Measurements from ENCODE around the gene AGTPBP1. TPM values are rescaled to one million over a fixed set of nuclear protein-coding genes. Genes with fewer than 3 reads are reported as not detected.
A peak's percentile ranks its signal among the peaks of the same experiment; 100 is the strongest.

AGTPBP1 gene
- total RNA-seq, 3 donors from 2014 or later (not counting 1 experiment from before 2014, with no cell fraction given): 140 to 150 (median 140) TPM

DNA sequence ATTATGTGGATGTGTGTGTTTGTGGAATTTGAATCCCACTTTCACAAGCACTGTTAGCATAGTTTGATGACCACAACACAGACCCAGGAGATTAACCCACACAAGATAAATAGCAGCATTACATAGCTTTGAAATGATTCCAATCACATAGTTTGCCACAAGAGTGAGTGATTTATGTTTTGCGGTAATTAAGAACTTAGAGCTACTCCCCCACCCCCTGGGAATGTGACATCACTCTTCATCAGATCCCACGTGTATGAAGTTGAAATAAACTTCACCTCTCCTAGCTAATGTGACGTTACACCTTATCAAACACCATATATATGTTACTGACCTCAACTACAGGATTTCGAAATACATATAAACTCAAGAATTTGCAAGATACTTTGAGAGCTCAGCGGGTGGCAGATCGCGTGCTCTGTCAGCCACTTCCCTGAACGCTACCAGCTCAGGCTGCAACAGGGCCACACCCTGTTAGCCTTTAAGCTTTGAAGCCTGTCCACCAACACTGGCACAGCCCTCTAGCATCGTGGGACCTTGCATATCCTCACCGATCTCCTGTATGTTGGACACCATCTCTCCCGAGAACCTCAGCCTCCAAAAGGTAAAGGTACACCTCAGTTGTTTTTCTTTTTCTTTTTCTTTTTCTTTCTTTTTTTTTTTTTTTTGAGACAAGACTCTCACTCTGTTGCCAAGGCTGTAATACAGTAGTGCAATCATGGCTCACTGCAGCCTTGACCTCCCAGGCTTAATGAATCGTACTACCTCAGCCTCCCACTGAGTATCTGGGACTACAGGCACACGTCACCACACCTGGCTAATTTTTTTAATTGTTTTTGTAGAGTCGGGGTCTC lies 1.7 kb upstream of the AGTPBP1 start:
- Histone ChIP-seq H3K27me3 (ENCODE audit: control insufficient read depth, insufficient read depth, low read length) (no peaks in the 10 kb centered on the region), H3K27ac (ENCODE audit: low read length) (peak overlapping the region; percentile 58), H3K36me3 (ENCODE audit: control insufficient read depth, insufficient read depth, low read length) (no peaks in the 10 kb centered on the region), H3K4me1 (ENCODE audit: control insufficient read depth, insufficient read depth, low read length) (peaks cover 26% of the 10 kb centered on the region), H3K9me3 (ENCODE audit: control insufficient read depth, insufficient read depth, low read length) (no peaks in the 10 kb centered on the region), H3K4me3 (ENCODE audit: low read length) (no peak overlapping the region)
- ATAC-seq: peak in 2 of 3 donors; percentile 5 to 11
- DNase-seq: peak; percentile 34 to 52
- H3K4me3 Mint-ChIP-seq: peak overlapping the region; percentile 84
- H3K4me1 Mint-ChIP-seq: peaks cover 59 to 76% of the 10 kb centered on the region in 2 donors
- H3K9me3 Mint-ChIP-seq: no peaks in the 10 kb centered on the region
- intact Hi-C loops (cut with micrococcal nuclease): loop anchor here (2.0 kb wide), 1 partner anchor 45 kb away; no protein-coding TSS in a partner anchor
- H3K27me3 Mint-ChIP-seq (ENCODE audit: low read depth in 2 of 2): no peaks in the 10 kb centered on the region
- peak overlapping the region; percentile 91 to 94 for H3K27ac Mint-ChIP-seq
- TF ChIP-seq, protein P1, sequence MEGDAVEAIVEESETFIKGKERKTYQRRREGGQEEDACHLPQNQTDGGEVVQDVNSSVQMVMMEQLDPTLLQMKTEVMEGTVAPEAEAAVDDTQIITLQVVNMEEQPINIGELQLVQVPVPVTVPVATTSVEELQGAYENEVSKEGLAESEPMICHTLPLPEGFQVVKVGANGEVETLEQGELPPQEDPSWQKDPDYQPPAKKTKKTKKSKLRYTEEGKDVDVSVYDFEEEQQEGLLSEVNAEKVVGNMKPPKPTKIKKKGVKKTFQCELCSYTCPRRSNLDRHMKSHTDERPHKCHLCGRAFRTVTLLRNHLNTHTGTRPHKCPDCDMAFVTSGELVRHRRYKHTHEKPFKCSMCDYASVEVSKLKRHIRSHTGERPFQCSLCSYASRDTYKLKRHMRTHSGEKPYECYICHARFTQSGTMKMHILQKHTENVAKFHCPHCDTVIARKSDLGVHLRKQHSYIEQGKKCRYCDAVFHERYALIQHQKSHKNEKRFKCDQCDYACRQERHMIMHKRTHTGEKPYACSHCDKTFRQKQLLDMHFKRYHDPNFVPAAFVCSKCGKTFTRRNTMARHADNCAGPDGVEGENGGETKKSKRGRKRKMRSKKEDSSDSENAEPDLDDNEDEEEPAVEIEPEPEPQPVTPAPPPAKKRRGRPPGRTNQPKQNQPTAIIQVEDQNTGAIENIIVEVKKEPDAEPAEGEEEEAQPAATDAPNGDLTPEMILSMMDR (IDR thresholded peaks at IDR 0.05): no peak
- H3K36me3 Mint-ChIP-seq: no peaks in the 10 kb centered on the region
- 70% methylated on average over 14 of the region's 14 CpGs for WGBS (ENCODE audit: insufficient coverage)

DNA sequence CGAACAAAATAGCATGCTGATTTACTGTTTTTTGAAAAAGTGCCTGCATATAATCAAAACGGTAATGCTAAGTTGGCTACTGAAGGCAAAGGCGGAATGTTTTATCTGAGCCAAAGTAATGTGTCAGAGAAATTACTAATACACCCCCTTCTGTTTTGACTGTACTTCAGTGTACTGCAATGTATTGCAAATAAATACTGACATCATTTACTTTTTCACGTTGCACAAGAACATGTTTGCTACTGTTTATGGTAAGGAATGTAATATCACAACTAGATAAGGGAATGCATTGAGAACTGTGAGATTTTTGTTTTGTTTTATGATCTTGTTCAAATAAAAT lies 813 bp upstream of the AGTPBP1 start:
- Histone ChIP-seq H3K27ac (ENCODE audit: low read length) (peak overlapping the region; percentile 80), H3K4me1 (ENCODE audit: control insufficient read depth, insufficient read depth, low read length) (peaks cover 26% of the 10 kb centered on the region), H3K4me3 (ENCODE audit: low read length) (peak overlapping the region; percentile 63), H3K9me3 (ENCODE audit: control insufficient read depth, insufficient read depth, low read length) (no peaks in the 10 kb centered on the region), H3K27me3 (ENCODE audit: control insufficient read depth, insufficient read depth, low read length) (no peaks in the 10 kb centered on the region), H3K36me3 (ENCODE audit: control insufficient read depth, insufficient read depth, low read length) (no peaks in the 10 kb centered on the region)
- peaks cover 63 to 73% of the 10 kb centered on the region in 2 donors for H3K4me1 Mint-ChIP-seq
- peak overlapping the region; percentile 91 to 94 for H3K27ac Mint-ChIP-seq
- H3K36me3 Mint-ChIP-seq: no peaks in the 10 kb centered on the region
- no peaks in the 10 kb centered on the region for H3K9me3 Mint-ChIP-seq
- intact Hi-C loops (cut with micrococcal nuclease): loop anchor here (1.0 to 2.0 kb wide), 2 partner anchors 44 to 198 kb away; no protein-coding TSS in a partner anchor
- ATAC-seq: no peak
- peak overlapping the region; percentile 93 for H3K4me3 Mint-ChIP-seq
- 0% methylated on average over 3 of the region's 4 CpGs for WGBS (ENCODE audit: insufficient coverage)
- DNase-seq: no peak
- TF ChIP-seq, protein P1 (IDR thresholded peaks at IDR 0.05): no peak
- no peaks in the 10 kb centered on the region for H3K27me3 Mint-ChIP-seq (ENCODE audit: low read depth in 2 of 2)

GRCh38 chr9:85741095-85741874 lies 469 bp downstream of the AGTPBP1 start:
- WGBS (ENCODE audit: insufficient coverage): under 1% methylated on average over 75 of the region's 75 CpGs

More at GRCh38 chr9:85741095-85741874, 469 bp downstream of the AGTPBP1 start:
- H3K4me3 Mint-ChIP-seq: peak overlapping the region; percentile 93
- ATAC-seq: peak; percentile 46 to 61 (median 52)
- Histone ChIP-seq H3K4me3 (ENCODE audit: low read length) (peak overlapping the region; percentile 87), H3K27me3 (ENCODE audit: control insufficient read depth, insufficient read depth, low read length) (no peaks in the 10 kb centered on the region), H3K27ac (ENCODE audit: low read length) (peak overlapping the region; percentile 92), H3K4me1 (ENCODE audit: control insufficient read depth, insufficient read depth, low read length) (peaks cover 26% of the 10 kb centered on the region), H3K36me3 (ENCODE audit: control insufficient read depth, insufficient read depth, low read length) (no peaks in the 10 kb centered on the region), H3K9me3 (ENCODE audit: control insufficient read depth, insufficient read depth, low read length) (no peaks in the 10 kb centered on the region)
- TF ChIP-seq, protein P1 (IDR thresholded peaks at IDR 0.05): no peak
- intact Hi-C loops (cut with micrococcal nuclease): loop anchor here (1.0 kb wide), 2 partner anchors 15 to 25 kb away; no protein-coding TSS in a partner anchor
- H3K4me1 Mint-ChIP-seq: peaks cover 67 to 73% of the 10 kb centered on the region in 2 donors
- no peaks in the 10 kb centered on the region for H3K27me3 Mint-ChIP-seq (ENCODE audit: low read depth in 2 of 2)
- DNase-seq: peak; percentile 64 to 88
- H3K27ac Mint-ChIP-seq: peak overlapping the region; percentile 91 to 94
- H3K9me3 Mint-ChIP-seq: no peaks in the 10 kb centered on the region
- H3K36me3 Mint-ChIP-seq: no peaks in the 10 kb centered on the region

All from natural killer cell (primary cell).